ENCODE data around the gene ARID1B. TPM values are rescaled to one million over a fixed set of nuclear protein-coding genes. Genes with fewer than 3 reads are reported as not detected.
A peak's percentile ranks its signal among the peaks of the same experiment; 100 is the strongest.

The ARID1B gene
- total RNA-seq, 2 donors from 2014 or later, result 65.1 to 99.4 TPM

- H3K36me3 ChIP-seq, result no peaks in the 10 kb centered on the region
- no peaks in the 10 kb centered on the region for H3K9me3 ChIP-seq
- TF ChIP-seq CTCF (IDR thresholded peaks at IDR 0.05) (no peak), POLR2AphosphoS5 (IDR thresholded peaks at IDR 0.05) (no peak)
- no peak for DNase-seq (ENCODE audit: low spot score)
- no peak overlapping the region for H3K27ac ChIP-seq
- H3K27me3 ChIP-seq (replicated peaks; ENCODE audit: insufficient read depth), result no peaks in the 10 kb centered on the region
- no peaks in the 10 kb centered on the region for H3K4me1 ChIP-seq (replicated peaks)
- no peak overlapping the region for H3K4me3 ChIP-seq
- 96% methylated on average over 9 of the region's 9 CpGs for WGBS
- intact Hi-C loops (cut with DNase I), result no loop called here
Observed at GRCh38 chr6:156830126-156830525, 52.9 kb downstream of the ARID1B start.

GRCh38 chr6:156832231-156832647 is 55.1 kb downstream of the ARID1B start:
- H3K27ac ChIP-seq, result no peak overlapping the region
- H3K36me3 ChIP-seq, result no peaks in the 10 kb centered on the region
- no peaks in the 10 kb centered on the region for H3K9me3 ChIP-seq
- no peaks in the 10 kb centered on the region for H3K4me1 ChIP-seq (replicated peaks)
- intact Hi-C loops (cut with DNase I), result no loop called here
- DNase-seq (ENCODE audit: low spot score), result no peak
- no peak for TF ChIP-seq CTCF (IDR thresholded peaks at IDR 0.05)
- no peak for TF ChIP-seq POLR2A (IDR thresholded peaks at IDR 0.05)
- TF ChIP-seq POLR2AphosphoS5 (IDR thresholded peaks at IDR 0.05), result peak; percentile 18
- WGBS, result 29% methylated on average over 2 of the region's 2 CpGs
- H3K4me3 ChIP-seq, result no peak overlapping the region
- H3K27me3 ChIP-seq (replicated peaks; ENCODE audit: insufficient read depth), result no peaks in the 10 kb centered on the region

GRCh38 chr6:156832669-156833068 is 55.5 kb downstream of the ARID1B start:
- H3K27me3 ChIP-seq (replicated peaks; ENCODE audit: insufficient read depth), result no peaks in the 10 kb centered on the region
- H3K4me3 ChIP-seq, result no peak overlapping the region
- no peak for DNase-seq (ENCODE audit: low spot score)
- H3K9me3 ChIP-seq, result no peaks in the 10 kb centered on the region
- TF ChIP-seq POLR2A (IDR thresholded peaks at IDR 0.05) (no peak), CTCF (IDR thresholded peaks at IDR 0.05) (no peak), POLR2AphosphoS5 (IDR thresholded peaks at IDR 0.05) (no peak)
- no peak overlapping the region for H3K27ac ChIP-seq
- no peaks in the 10 kb centered on the region for H3K4me1 ChIP-seq (replicated peaks)
- 23% methylated on average over 3 of the region's 3 CpGs for WGBS
- H3K36me3 ChIP-seq, result no peaks in the 10 kb centered on the region
- intact Hi-C loops (cut with DNase I), result no loop called here

- no peak overlapping the region for H3K27ac ChIP-seq
- intact Hi-C loops (cut with DNase I), result no loop called here
- no peak for TF ChIP-seq CTCF (IDR thresholded peaks at IDR 0.05)
- no peak for TF ChIP-seq POLR2AphosphoS5 (IDR thresholded peaks at IDR 0.05)
- no peak for TF ChIP-seq POLR2A (IDR thresholded peaks at IDR 0.05)
Observed at GRCh38 chr6:156833755-156834154, 56.6 kb downstream of the ARID1B start.

GRCh38 chr6:156839129-156839528 is 62.0 kb downstream of the ARID1B start:
- Histone ChIP-seq H3K27ac (no peak overlapping the region), H3K36me3 (no peaks in the 10 kb centered on the region), H3K9me3 (no peaks in the 10 kb centered on the region), H3K4me1 (replicated peaks) (no peaks in the 10 kb centered on the region), H3K27me3 (replicated peaks; ENCODE audit: insufficient read depth) (no peaks in the 10 kb centered on the region), H3K4me3 (no peak overlapping the region)
- no peak for TF ChIP-seq POLR2AphosphoS5 (IDR thresholded peaks at IDR 0.05)
- TF ChIP-seq POLR2A (IDR thresholded peaks at IDR 0.05), result no peak
- TF ChIP-seq CTCF (IDR thresholded peaks at IDR 0.05), result no peak
- intact Hi-C loops (cut with DNase I), result no loop called here
- no peak for DNase-seq (ENCODE audit: low spot score)
- 77% methylated on average over 2 of the region's 2 CpGs for WGBS

More at GRCh38 chr6:156833755-156834154, 56.6 kb downstream of the ARID1B start:
- DNase-seq (ENCODE audit: low spot score), result no peak
- H3K4me1 ChIP-seq (replicated peaks), result no peaks in the 10 kb centered on the region
- no peaks in the 10 kb centered on the region for H3K27me3 ChIP-seq (replicated peaks; ENCODE audit: insufficient read depth)
- no peaks in the 10 kb centered on the region for H3K9me3 ChIP-seq
- 8% methylated on average over 1 of the region's 1 CpG for WGBS
- no peaks in the 10 kb centered on the region for H3K36me3 ChIP-seq
- no peak overlapping the region for H3K4me3 ChIP-seq

Measured in prostate gland (tissue), 2 donors.